Astrocyte of the hippocampus (primary cell): ENCODE measurements around the gene CLDN16.

Experiments
- DNase-seq: peaks from one replicate; pipeline ENCODE4 v3.0.0; 2011; ENCODE audit warnings: low read depth, low spot score

Gene CLDN16

DNA sequence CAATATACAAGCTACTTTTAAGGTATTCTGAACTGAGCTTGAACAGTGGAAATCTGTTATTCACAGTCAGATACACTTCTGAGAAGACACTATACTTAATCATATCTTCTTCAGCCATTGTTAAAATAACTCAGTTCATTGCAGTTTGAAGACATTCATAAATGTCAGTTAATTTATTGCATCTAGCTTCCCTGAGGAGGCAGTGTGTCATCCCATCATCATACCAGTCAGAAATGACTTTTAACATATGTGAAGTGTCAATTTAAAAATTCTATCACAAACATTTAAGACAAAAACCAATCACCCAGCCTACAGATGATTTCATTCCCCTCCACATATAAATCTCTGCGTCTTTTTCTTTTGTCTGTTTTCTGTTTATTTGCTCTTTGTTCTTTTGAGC, 54.3 kb downstream of the CLDN16 start:
- no peak for DNase-seq

DNA sequence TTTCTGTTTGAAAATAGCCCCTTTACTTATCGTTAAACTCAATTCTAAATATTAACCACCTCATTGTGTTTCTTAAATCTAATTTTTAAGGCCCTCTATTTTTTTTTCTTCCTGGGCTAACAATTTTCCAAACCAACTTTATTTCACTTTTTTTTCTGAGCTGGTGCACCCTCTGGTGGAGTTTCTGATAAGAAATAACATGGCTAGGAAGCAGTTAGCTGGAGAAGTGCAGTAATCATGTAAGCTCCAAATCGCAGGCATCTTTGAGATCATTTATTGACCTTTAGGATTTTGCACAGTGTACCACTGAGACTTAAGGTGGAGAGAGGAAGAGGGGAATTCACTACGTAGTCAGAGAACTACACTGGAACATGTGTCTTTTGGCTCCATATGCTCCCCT, 55.3 kb downstream of the CLDN16 start:
- DNase-seq = peak; percentile 46

DNA sequence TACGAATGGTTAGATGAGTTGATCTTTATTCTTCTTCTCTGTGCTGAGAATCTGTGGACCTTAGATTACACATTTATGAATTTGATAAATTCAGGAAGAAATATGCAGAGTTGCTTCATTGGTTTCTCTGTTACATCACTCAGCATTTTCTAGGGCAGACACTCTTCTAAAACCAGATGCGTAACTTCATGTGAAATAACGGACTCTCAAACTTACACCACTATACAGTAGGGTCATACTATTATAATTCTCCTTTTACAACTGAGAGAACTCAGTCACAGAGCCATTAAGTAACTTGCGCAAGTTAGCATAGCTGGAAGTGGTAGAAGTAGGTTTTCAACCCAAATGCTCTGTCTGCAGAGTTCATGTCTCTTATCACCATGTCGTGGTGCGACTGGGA, 56.0 kb downstream of the CLDN16 start:
- DNase-seq = no peak

DNA sequence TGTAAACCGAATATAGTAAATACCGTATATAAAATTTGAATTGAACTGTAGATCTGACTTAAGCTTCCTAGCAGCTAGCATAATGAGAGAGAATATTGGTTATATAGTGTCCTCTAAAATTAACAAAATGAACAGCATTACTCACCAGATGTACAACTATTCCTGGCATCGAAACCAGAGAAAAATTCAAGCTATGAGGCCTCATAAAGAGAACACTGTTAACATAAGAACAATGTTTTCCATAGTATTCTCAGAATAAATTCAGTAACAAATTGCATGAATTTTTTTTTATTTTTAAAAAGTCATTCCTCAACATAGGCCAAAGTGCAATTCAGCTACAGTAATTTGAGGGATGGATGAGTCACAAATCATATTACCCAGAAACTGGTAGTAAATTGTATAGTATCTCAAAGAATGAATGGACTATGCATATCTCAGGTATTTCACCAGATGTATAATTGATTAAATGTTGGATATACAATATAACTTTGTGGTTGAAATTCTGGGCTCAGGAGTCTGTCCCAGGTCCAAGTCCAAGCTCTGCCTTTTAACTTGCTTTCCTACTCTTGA, 56.7 kb downstream of the CLDN16 start:
- DNase-seq = no peak

DNA sequence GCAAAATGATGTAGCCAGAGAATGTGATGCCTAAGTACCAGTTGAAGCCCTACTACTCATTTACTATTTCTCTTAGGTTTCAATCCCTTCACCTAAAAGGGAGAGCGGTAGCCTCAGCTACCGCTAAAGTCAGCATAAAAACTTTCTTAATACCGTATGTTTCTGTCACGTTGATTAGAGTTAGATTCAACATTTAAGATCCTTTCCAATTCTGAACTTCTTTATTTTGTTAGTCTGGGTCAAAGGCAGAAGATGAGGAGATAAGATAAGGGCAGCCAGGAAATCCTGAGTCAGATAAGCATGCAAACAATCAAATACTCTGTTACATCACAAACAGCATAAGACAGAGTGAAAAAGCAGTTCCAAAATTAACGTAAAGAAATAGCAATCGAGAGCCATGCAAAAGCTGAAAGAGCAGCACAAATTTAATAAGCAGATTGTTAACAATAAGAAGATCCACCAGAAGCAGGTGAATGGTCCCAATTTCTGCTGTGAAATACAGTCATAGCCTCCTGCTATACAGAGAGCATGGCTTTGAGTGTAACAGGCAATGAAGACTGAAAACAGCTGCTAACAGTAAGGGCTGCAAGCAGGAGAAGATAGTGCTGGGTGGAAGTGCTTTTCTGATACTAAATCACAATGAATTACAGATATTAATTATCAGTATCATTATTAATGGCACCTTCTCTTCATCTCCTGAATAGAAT, 58.8 kb downstream of the CLDN16 start:
- no peak for DNase-seq

DNA sequence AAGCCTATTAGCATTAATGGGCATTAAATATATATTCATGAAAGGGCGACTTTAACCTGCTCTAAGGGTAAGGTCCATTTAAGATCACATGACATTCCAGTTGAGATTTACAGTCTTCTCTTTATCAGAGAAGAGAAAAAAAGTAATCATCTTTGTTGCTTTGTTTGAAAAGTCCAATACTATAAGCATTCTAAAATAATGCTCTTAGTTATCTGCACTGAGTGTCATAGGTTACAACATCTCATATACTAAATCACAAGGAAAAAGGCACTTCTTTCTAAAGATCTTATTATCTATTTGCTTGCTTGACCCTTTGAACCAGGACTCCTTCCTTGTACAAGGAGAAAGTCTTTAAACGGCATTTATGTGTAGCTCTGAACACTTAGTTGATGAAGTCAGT, 60.3 kb downstream of the CLDN16 start:
- no peak for DNase-seq

DNA sequence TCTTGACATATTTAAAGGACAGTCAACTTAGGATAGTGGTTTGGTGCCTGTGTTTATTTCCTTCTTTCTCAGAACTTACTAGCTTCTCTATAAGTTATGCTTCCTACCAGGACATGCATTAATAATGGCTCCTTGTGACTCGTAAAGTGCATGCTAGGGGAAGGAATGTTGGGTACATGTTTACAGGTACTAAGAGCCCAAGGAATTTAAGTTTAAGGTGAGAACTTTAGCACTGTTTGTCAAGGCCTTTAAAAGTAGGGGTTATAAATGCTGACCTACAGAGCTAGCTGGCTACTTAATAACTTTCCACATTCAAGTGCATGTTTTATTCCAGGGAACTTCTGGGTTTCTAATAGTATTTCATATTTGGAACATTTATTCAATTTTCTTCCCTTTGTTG, 61.8 kb downstream of the CLDN16 start, which contains the start of gene TMEM207:
Gene TMEM207 (minus strand): TSS at position 101 of the 400 bp plus-strand sequence. CDS start 92 bp downstream, at position 9.
- no peak for DNase-seq

DNA sequence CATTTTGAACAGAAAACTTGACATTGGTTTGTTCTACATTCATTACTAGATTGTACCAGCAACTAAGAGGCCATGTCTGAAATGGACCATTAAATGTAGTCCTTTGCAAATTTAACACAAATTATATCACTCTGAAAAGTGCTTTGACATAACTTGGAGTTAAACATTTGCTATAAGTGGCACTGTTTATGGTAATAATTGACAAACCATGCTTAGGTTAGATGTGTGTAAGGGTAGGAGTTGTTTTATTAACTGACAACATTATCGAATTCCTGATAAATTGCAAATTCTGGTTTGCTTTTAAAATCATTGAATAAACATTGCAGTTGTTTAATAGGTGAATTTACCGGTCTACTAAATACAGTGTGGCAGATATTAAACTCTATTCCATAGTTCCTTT, 67.9 kb downstream of the CLDN16 start:
- DNase-seq = no peak

DNA sequence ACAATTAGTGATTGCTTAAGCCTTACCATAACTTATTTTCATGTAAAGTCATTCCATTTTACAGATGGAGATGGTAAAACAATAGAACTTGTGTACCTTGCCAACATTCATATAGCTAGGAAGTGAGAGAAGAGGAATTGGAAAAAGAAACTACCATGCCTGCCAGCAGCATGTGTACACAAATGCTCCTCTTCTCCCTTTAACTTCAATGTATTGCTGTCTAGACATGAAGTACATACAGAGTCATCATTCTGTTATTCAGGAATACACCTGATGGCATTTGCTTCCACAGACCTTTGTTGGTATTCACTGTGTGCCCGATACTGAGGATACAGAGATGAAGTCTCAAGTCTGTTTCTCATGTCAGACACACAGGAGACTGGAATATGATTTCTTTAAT, 68.8 kb downstream of the CLDN16 start:
- DNase-seq = no peak

DNA sequence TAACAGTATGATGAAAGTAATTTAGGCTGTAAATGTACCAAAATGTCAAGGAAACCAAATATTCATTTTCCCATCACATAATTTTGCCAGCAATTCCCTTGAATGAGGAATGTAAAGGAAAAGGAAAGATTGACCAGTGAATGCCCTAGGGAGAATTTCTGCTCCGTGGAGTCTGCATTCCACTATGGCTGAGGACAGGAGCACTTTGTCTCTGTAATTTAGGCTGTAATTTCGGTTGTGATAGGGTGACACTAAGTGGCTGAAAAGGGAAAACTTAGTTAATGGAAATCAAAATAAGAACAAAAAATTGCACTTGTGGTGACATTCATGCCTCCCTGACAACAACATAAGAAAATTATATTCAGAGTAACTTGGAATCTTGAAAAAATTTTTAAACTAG, 70.1 kb downstream of the CLDN16 start:
- DNase-seq = peak; percentile 33
